Hematopoietic multipotent progenitor cell treated with erythropoietin and hydrocortisone succinate and interleukin-3 and kit ligand, for 15 days (in vitro differentiated cells): ENCODE data around the gene PRSS50.
"Not testable (repeated sequence)": the region's sequence is repeated elsewhere in the genome, so short reads cannot be mapped to it uniquely, and the experiment has no call there.

ENCODE experiments used
- DNase-seq: peaks from one replicate; pipeline ENCODE4 v3.0.0-alpha.2; 2015; ENCODE audit warnings: low spot score

PRSS50 gene, protein sequence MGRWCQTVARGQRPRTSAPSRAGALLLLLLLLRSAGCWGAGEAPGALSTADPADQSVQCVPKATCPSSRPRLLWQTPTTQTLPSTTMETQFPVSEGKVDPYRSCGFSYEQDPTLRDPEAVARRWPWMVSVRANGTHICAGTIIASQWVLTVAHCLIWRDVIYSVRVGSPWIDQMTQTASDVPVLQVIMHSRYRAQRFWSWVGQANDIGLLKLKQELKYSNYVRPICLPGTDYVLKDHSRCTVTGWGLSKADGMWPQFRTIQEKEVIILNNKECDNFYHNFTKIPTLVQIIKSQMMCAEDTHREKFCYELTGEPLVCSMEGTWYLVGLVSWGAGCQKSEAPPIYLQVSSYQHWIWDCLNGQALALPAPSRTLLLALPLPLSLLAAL

DNA sequence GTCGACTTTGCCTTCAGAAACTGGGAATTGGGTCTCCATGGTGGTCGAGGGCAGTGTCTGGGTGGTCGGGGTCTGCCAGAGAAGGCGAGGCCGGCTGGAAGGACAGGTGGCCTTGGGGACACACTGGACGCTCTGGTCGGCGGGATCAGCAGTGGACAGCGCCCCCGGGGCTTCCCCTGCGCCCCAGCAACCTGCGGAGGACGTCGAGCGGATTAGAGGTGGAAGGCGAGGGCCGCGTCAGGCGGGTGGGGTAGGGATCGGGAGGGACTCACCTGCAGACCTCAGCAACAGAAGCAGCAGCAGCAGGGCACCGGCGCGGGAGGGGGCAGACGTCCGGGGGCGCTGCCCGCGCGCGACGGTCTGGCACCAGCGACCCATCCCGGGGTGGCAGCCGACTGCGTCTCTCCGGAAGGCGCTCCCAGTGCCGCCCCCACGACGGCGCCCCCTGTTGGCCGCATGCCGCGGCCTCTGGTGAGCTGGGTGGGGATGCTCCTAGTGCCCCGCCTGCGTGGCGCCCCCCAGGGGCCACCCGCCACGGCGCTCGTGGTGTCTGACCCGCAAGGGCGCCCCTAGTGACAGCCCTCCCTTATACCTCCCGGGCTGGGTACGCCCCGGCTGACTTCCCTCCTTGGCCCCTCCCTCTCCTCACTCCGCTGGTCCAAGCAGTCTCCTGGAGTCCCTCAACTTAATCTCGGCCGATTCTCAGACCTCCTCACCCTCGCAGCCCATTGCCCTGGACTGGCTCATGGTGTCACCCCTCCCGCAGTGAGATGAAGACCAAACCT is at the start of gene PRSS50:
PRSS50 (minus strand) TSS at position 423 of the 785 bp plus-strand sequence; CDS start at position 378, 45 bp downstream.
- DNase-seq: peak; percentile 8

DNA sequence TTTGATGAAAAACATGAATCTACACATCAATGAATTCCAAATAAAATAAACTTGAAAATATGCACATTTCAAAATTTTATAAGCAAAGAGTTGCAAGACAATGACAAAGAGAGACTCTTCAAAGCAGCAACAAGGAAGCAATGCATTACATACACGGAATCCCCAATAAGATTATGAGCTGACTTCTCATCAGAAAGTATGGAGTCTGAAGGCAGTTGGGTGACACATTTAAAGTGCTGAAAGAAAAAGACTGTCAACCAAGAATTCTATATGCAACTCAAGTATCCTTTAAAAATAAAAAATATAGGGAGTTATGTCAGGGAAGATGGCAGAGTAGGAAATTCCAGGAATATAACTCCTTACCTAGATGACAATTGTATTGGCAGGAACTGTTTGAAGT is 46.5 kb upstream of the PRSS50 start:
- no peak for DNase-seq

DNA sequence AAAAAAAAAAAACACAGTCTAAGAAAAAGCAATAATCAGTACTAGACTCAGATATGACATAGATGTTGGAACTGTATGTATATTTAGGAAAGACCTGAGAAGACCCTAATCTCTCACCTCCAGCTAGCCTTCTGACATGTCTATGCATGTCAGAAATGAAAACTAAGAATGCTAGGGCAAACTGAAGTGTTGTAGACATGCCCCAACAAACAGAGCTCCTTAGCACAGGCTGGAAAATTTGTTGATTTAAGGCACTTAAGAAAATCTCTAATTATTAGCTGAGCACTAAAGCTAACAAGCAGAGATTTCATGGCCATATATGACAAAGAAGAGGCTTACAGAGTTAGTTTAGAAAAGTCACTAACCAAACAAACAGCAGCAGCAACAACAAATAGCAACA is 45.5 kb upstream of the PRSS50 start:
- no peak for DNase-seq

DNA sequence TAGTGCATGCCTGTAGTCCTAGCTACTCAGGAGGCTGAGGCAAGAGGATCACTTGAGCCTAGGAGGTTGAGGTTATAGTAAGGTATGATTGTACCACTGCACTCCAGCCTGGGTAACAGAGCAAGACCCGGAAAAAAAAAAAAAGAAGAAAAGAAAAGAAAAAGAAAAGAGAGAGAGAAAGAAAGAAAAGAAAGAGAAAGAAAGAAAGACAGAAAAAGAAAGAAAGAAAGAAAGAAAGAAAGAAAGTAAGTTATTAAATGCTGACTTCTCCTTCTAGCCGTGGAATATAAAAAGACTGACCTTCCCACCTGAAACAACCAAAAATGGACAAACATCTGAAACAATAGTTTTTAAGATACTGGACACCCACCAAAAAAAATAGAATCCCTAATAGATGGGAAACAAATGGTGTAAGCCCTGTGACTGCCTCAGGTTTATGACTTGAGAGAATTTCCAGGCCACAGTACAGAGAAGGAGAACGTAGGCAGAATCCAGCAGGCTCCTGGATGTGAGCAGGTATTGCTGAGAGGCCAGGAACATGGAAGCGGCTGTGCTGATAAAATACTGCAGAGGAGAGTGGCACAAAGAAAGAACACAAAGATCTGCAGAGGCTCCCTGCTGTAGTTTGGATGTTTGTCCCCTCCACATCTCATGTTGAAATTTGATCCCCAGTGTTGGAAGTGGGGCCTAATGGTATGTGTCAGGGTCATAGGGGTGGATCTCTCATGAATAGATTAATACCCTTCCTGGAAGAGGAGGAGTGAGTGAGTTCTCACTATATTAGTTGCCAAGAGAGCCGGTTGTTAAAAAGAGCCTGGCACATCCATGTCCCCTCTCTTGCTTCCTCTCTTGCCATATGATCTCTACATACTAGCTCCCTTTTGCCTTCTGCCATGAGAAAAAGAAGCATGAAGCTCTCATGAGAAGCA is 41.8 kb upstream of the PRSS50 start:
- DNase-seq: no peak

DNA sequence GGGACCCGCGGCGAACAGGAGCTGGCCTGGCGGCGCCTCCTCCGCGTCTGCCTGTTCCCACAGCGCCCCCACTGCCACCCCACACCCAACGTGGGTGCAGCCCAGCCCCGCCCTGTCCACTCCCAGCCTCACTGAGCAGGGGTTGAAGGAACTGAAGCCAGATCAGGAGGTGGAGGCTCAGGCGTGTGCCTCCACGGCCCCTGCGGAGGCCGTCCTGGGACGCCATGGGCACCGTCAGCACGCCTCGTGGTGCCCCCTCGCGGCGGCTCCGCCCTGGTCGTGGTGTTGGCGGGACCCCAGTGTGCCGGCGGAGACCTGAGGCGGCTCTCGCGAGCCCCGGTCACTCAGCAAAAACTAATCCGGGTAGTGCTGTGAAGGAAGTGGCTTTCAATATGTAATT is 39.0 kb upstream of the PRSS50 start:
- no peak for DNase-seq

DNA sequence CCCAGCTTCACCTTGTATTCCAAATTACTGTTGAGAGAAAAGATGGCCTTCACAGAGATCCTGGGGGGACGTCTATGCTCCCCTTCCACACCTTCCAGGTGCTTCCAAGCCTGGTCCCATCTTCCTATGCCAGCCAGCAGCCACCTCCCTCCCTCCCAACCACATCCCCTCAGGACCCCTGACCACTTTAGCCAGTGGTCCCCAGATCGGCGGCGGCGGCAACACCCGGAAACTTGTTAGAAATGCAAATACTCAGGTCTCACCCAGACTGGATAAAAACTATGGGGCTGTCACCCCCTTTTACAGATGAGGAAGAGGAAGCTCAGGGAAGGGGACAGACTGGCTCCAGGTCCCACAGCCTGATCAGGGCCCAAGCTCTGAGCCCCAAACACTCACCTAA is 38.0 kb upstream of the PRSS50 start:
- no peak for DNase-seq

DNA sequence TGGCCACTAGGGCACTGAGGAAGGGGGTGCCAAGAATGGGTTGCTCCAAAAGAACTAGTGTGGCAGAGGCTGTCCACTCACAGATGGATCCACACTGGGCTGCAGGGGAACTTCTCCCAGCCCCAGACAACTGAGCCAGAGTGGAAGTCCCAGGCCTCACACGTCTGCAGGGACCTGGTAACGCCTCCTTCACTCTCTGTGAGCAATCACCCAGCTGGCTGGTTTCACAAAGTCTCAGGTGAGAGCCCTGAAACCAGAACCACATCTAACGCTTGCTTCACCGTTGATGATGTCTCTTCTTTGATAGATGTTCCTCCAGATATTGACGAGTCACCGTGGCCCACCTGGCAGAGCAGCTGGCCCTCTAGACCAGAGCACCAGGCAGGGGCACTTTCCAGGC is 35.5 kb upstream of the PRSS50 start:
- not testable (repeated sequence) for DNase-seq

DNA sequence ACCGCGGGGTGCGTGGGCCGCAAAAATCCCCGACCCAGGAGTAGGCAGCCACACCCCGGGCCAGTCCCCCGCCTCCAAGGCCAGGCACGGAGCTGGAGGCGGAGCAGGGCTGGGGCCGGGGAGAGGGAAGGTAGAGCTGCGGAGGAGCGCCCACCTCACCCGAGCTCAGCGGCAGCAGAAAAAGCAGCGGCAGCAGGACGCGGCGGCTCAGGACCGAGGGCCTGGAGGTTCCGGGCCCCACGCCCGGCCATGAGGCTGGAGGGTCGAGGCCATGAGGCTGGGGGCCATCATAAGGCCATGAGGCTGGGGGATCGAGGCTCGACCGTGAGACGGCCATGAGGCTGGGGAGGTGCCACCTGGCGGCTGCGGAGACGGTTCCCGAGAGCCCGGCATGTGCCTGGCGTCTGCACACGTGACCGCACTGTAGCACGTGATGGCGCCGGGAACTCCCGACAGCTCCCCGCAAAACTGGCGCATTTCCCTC is 32.9 kb upstream of the PRSS50 start:
- no peak for DNase-seq

DNA sequence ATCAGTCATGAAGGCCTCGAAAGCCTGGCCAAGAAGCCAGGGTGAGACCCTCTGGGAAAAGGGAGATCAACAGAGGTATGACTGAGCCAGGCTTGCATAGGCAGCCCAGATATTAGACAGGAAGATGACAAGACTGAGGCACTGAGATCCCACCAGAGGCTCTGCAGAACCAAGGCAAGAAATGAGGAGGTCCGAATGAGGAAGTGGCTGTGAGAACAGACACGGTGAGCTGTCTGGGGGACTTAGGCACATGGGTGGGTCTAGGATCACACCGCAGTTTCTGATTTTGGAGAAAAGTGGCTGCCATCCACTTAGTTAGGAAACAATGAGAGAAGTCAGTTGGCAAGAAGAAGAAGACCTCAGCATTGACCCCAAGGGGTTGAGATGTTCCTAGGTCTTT is 31.5 kb upstream of the PRSS50 start:
- no peak for DNase-seq

DNA sequence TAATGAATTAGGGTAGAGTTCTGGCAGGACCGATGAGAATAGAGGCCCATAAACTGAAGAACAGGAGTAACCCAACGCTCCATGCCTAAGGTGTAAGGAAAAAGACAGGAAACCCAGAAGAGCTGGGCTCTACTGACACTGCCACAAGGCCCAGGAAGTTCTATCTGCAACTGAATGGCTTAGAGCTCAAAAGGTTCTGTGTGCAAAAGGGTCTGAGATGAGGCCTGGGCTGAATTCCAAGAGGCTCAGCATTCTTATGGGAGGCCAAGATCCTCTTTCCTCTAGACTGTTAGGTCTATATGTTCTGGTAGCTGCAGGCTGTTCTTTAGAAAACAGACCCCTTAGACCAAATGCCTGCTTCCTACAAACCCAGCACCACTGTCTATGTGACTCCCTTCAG is 30.5 kb upstream of the PRSS50 start:
- DNase-seq: no peak

DNA sequence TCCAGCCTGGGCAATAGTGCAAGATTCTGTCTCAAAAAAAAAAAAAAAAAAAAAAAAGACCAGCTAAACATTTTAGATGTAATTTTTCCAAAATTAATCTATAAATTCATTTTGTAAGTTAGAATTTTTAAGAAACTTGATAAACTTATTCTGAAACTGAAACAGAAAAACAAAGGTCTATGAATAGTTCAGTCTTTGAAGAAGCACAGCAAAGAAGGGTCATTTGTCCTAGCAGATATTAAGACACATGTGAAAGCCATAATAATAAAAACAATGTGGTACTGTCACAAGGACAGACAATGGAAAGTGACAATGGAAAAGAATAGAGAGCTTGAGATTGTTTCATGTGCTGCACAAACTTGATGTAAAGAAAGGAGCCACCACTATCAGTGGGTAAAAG is 29.0 kb upstream of the PRSS50 start:
- DNase-seq: no peak

DNA sequence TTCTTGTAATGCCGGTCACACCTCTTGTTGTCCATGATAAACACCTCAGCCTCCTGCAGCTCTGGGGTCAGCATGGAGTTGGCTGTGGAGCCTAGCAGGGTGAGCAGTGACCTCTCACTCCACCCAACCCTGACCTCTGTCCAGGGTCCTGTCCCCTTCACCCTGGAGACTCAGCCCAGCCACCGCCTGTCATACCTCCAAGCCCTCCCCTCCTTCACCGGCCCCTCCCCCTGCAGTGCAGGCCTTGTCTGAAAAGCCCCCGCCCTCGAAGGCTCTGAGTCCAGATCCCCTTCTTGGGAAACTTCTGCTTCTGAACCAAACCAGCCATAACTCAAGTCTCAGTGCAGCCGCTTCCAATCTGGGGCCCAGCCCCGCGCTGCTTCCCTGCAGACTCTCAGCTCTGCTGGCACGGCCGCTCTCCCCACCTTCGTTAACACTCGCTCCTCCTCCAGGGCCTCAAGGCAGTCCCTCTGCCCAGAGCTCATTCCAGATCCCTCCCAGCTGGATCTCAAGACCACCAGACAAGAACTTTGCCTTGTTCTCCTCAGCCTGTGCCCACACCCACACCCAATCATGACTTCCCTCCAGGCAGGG is 25.4 kb upstream of the PRSS50 start:
- DNase-seq: no peak

DNA sequence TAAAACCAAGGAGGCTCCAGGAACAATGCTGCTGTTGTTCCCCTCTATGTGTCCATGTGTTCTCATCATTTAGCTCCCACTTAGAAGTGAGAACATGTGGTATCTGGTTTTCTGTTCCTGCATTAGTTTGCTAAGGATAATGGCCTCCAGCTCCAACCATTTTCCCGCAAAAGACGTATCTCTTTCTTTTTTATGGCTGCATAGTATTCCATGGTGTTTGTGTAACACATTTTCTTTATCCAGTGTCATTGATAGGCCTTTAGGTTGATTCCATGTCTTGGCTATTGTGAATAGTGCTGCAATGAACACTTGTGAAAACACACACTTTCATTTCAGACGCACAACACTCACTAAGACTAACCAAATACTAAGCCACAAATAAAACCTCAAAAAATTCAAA is 21.9 kb upstream of the PRSS50 start:
- not testable (repeated sequence) for DNase-seq

DNA sequence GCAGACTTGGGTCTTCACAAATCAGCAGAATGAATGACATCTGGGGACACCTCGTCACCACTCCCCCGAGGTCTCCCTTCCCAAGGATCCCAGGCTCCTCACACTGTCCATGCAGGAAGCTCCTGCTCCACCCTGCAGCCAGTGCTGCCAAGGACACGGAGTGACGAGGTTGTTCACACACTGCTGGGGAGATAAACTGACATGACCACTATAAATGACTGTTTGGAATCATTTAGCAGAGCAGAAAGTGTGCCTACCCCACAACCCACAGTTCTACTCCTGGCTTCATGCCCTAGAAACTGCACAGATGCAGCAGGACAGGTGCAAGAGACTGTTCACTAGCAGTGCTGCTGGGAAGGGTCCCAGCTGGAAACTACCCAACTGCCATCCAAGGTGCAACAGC is 19.7 kb upstream of the PRSS50 start:
- no peak for DNase-seq

DNA sequence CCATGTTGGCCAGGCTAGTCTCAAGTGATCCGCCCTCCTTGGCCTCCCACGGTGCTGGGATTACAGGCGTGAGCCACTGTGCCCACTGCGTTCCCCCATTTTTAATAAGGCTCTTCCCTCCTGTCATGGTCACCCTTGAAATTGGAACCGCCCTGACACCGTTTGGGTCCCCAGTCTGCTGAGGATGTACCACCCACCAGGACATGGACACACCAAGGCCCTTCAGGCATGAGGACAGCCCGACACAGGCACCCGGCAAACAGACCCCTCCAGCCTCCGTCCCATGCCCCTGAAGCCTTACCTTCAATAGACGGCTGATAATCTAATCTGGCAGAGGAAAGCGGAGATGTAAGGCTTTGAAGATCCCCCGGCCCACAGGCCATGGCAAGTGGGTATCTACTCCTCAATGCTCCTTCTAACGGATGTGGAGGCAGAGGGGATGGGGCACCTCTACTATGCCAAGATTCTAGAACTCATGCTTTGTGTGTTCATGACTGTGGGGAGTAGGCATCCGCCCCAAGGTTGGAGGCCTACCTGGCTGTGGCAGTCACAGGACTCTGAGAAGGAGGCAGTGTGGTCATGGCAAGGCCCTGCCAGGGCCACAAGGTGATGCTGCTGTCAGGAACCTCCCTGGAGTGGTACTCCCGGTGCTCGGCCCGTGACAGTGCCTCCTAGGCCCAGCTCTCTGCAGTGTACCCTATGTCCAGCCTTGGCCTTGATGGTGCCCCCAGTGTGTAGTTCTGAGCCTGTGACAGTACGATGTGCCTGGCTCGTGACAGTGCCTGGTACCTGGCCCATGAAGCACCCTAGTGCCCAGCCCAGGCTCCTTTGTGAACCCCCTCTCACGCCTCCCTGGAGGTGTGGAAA is 18.6 kb upstream of the PRSS50 start:
- no peak for DNase-seq

DNA sequence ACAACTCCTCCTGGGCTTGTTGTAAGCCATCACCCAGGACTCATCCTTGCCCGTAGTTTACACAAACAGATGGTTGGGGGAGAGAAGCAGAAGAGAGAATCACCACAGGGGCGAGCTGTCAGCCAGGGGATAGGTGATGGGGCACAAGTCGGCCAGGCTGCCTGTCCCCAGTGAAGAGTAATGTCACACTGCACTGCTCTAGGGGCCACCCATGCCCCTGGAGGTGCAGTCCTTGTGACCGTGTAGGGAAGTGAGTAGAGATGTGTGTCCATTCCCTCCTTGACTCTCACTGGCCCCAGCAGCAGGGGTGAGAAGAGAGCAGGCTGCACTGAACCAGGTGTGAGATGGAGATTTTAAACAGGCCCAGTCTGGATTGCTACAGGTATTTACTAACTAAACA is 17.1 kb upstream of the PRSS50 start:
- DNase-seq: no peak

DNA sequence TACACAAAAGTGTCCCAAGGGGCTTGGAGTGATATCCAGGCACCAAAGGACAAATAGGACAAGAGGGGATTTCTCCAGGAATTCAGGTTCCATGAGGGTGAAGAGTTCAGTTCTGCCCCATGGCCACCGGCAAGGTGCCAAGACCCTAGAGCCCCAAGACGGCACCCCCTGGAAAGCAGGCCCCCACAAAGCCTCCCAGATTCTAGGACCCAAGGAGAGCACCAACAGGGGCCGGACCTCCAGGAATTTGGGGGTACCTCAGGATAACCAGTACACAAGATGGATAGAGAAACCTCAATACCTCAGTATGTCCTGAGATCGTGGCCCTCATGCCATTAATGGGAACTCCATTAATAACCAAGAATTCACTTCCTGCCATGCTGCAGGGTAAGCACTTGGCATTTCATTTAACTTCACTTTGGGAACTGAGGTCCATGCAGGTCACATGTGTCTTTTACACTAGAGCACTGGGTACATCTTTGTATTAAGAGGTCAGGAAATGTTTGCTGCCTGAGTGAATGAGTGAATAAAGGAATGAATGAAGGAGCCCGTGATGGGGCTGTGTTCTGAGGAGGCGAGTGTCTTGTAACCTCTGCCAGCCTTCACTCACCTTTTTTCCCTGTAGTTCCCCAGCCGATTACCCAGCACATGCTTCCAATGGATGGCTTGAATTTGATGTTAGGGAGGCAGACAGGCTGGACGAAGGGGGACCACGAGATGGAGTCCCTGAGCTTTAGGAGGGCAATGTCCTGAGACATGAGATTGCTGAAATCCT is 15.5 kb upstream of the PRSS50 start:
- DNase-seq: no peak

DNA sequence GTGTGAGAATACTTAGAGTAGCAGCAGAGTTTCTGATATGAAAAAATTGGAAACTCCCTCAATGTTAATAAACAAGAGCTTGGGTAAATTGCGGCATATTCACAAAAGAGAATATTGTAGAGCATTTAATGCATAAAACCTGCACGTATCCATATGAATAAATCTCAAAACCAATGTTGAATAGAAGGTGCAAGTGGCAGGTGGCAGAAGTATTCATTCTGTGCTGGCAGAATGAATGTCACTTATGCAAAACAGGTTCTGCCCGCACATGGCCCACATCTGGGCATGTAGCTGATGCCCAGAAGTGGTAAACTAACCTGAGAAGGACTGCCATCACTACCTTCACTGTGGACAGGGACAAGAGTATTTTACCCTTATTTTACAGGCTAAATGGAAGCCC is 14.1 kb upstream of the PRSS50 start:
- DNase-seq: no peak

DNA sequence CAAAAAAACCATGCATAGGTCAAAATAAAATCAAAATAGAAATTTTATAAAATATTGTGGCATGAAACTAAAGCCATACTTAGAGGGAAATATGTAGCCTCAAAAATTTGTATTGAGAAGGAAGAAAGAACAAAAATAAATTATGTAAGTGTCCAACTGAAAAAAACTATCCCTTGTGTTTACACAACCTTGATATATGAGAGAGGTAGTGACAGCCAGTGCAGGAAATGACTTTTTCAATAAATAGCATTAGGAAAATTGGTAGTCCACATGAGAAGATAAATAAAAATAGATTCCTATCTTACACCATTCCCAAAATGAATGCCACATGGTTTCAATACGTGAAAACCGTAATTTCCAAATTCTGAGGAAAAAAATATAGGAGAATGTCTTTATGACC is 13.2 kb upstream of the PRSS50 start:
- no peak for DNase-seq

DNA sequence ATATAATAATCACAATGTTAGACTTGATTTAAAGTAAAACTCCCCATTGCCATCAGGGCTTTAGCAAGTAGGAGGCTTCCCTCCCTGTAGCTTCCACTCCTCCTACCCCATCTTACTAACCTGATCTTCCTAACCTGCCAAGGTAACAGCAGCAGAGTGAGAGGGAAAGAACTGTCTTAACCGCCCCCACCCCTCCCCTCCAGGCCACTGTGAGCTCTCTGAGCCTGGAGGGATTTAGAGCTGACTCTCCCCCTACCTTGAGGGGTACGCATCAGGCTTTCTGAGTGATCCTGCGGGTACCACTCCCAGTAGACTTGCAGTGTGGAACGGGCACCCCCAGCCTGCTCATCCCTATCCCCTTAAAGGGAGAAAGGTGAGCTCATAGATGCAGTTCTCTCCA is 11.4 kb upstream of the PRSS50 start:
- DNase-seq: no peak
